GM18868 (cell line): ENCODE results near the gene ANAPC1.
A peak's percentile ranks its signal among the peaks of the same experiment; 100 is the strongest.
"Not testable (repeated sequence)": the region's sequence is repeated elsewhere in the genome, so short reads cannot be mapped to it uniquely, and the experiment has no call there.

ENCODE experiments used
- ATAC-seq: cut with Tn5 transposase; IDR thresholded peaks from one replicate; pipeline ENCODE4 v1.9.1; 2021; ENCODE audit warnings: mild to moderate bottlenecking, moderate library complexity; ENCODE audit not compliant: unreplicated experiment

ANAPC1 gene

GRCh38 chr2:111904726-111905474 lies 20.9 kb upstream of the ANAPC1 start:
- ATAC-seq = no peak

GRCh38 chr2:111903930-111904439 lies 20.0 kb upstream of the ANAPC1 start:
- ATAC-seq = no peak

GRCh38 chr2:111903516-111903915 lies 19.5 kb upstream of the ANAPC1 start:
- no peak for ATAC-seq

- ATAC-seq = no peak
These were observed 16.9 kb upstream of the ANAPC1 start for GRCh38 chr2:111900859-111901258.

- ATAC-seq = peak; percentile 23
These were observed 14.9 kb upstream of the ANAPC1 start for GRCh38 chr2:111898703-111899514.

GRCh38 chr2:111897924-111898702 lies 14.1 kb upstream of the ANAPC1 start, which contains the start of gene MERTK:
TSS of gene MERTK (plus strand) at chr2:111898607. CDS start at chr2:111898736, 129 bp downstream.
- ATAC-seq = peak; percentile 54

GRCh38 chr2:111897630-111897923 lies 13.6 kb upstream of the ANAPC1 start:
- peak; percentile 33 for ATAC-seq

- no peak for ATAC-seq
These were observed 12.6 kb upstream of the ANAPC1 start for GRCh38 chr2:111896576-111896975.

- no peak for ATAC-seq
These were observed 12.0 kb upstream of the ANAPC1 start for GRCh38 chr2:111896024-111896423.

- no peak for ATAC-seq
These were observed 585 bp upstream of the ANAPC1 start for GRCh38 chr2:111884592-111884964.

- ATAC-seq = not testable (repeated sequence)
These were observed 11.2 kb downstream of the ANAPC1 start for GRCh38 chr2:111872806-111873205.

- not testable (repeated sequence) for ATAC-seq
These were observed 18.9 kb downstream of the ANAPC1 start for GRCh38 chr2:111865124-111865523.

GRCh38 chr2:111860005-111860404 lies 24.0 kb downstream of the ANAPC1 start:
- peak; percentile 63 for ATAC-seq

GRCh38 chr2:111852544-111852943 lies 31.4 kb downstream of the ANAPC1 start:
- not testable (repeated sequence) for ATAC-seq

GRCh38 chr2:111850646-111851045 lies 33.3 kb downstream of the ANAPC1 start:
- not testable (repeated sequence) for ATAC-seq

GRCh38 chr2:111839625-111840282 lies 44.2 kb downstream of the ANAPC1 start:
- ATAC-seq = not testable (repeated sequence)

GRCh38 chr2:111838992-111839391 lies 45.0 kb downstream of the ANAPC1 start:
- ATAC-seq = not testable (repeated sequence)

GRCh38 chr2:111834221-111834620 lies 49.8 kb downstream of the ANAPC1 start:
- not testable (repeated sequence) for ATAC-seq

- not testable (repeated sequence) for ATAC-seq
These were observed 53.5 kb downstream of the ANAPC1 start for GRCh38 chr2:111830479-111830878.

- not testable (repeated sequence) for ATAC-seq
These were observed 55.7 kb downstream of the ANAPC1 start for GRCh38 chr2:111828217-111828766.
